Bronchial epithelial cell (primary cell): Measurements from ENCODE around the gene TFR2. TPM values are rescaled to one million over a fixed set of nuclear protein-coding genes. Genes with fewer than 3 reads are reported as not detected.

Experiments used
- DNase-seq: peaks from one replicate; pipeline ENCODE4 v3.0.0-alpha.2; 2010; ENCODE audit warnings: low read depth
- FAIRE-seq: peaks from 2 replicates; lab custom pipeline; 2011; peaks lifted over from hg19 to GRCh38; lab: Jason Lieb, UNC
- H3K27me3 ChIP-seq: 2 replicates; pipeline ENCODE4 v1.5.1; 2011; ENCODE audit warnings: low read length; ENCODE audit not compliant: control insufficient read depth, insufficient read depth
- H3K36me3 ChIP-seq: 2 replicates; pipeline ENCODE4 v1.5.1; 2011; ENCODE audit warnings: low read length; ENCODE audit not compliant: control insufficient read depth, insufficient read depth
- H3K4me3 ChIP-seq: 2 replicates; pipeline ENCODE4 v1.5.1; 2011; ENCODE audit warnings: mild to moderate bottlenecking, low read depth, low read length, control low read depth
- CTCF ChIP-seq: IDR thresholded peaks from 2 replicates; pipeline ENCODE4 v1.5.1; 2011; ENCODE audit warnings: mild to moderate bottlenecking, moderate library complexity, low read length, control low read depth, inconsistent platforms; ENCODE audit not compliant: insufficient read depth, severe bottlenecking
- total RNA-seq: library from RNA; depleted of rRNA; stranded (reverse); fragments of >200 nt; gene quantifications from 2 replicates; pipeline ENCODE4 v1.2.1, GENCODE V29; 2014

The TFR2 gene
- total RNA-seq, result 0.13 TPM in 1 of 2 replicates, not detected in the other

DNA sequence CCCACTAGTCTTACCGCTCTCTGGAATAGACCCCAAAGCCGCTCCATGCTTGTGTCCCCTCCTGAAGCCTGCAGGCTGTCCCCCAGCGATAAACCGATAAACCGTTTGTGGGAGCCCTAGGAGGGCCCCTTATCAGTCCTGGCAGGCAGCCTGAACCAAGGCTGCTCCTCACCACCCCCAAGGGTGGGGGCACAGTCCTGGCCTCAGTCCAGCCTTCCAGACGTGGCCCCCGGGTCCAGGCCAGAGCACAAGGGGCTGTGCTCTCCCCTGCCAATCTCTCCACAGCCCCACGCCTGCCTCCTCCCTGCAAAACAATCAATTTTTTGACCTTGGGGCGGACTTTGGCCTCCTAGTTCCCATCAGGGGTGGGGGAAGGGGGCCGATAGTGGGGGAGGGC is at the start of gene TFR2:
TSS of gene TFR2 (minus strand) at position 90 of the 397 bp plus-strand sequence. CDS start at position 47, 43 bp downstream.
- H3K36me3 ChIP-seq, result no peaks in the 10 kb centered on the region
- no peak for DNase-seq
- FAIRE-seq, result no peak
- no peak within 1 kb of the TSS for H3K4me3 ChIP-seq
- no peak for TF ChIP-seq CTCF
- no peaks in the 10 kb centered on the region for H3K27me3 ChIP-seq

GRCh38 chr7:100689230-100690135 is 48.1 kb upstream of the TFR2 start:
- peaks cover 29% of the 10 kb centered on the region for H3K36me3 ChIP-seq
- FAIRE-seq, result no peak
- TF ChIP-seq CTCF, result no peak
- H3K27me3 ChIP-seq, result no peaks in the 10 kb centered on the region
- no peak for DNase-seq
- H3K4me3 ChIP-seq, result no peak overlapping the region

- TF ChIP-seq CTCF, result no peak
- no peak for DNase-seq
- Histone ChIP-seq H3K4me3 (no peak overlapping the region), H3K36me3 (peaks cover 33% of the 10 kb centered on the region), H3K27me3 (no peaks in the 10 kb centered on the region)
- no peak for FAIRE-seq
Measured at GRCh38 chr7:100688326-100688860, 47.0 kb upstream of the TFR2 start.

- FAIRE-seq, result no peak
- TF ChIP-seq CTCF, result no peak
- no peak overlapping the region for H3K4me3 ChIP-seq
- peaks cover 33% of the 10 kb centered on the region for H3K36me3 ChIP-seq
- H3K27me3 ChIP-seq, result no peaks in the 10 kb centered on the region
- no peak for DNase-seq
Measured at GRCh38 chr7:100687751-100688300, 46.5 kb upstream of the TFR2 start.

- DNase-seq, result no peak
- TF ChIP-seq CTCF, result no peak
- no peak for FAIRE-seq
- peaks cover 35% of the 10 kb centered on the region for H3K36me3 ChIP-seq
- no peaks in the 10 kb centered on the region for H3K27me3 ChIP-seq
- H3K4me3 ChIP-seq, result no peak overlapping the region
Measured at GRCh38 chr7:100687261-100687660, 45.9 kb upstream of the TFR2 start.
